ENCODE measurements around the gene FBLIM1. TPM values are rescaled to one million over a fixed set of nuclear protein-coding genes. Genes with fewer than 3 reads are reported as not detected.

Gene FBLIM1
- total RNA-seq, 1 experiment from 2014 or later, result 25.6 TPM

DNA sequence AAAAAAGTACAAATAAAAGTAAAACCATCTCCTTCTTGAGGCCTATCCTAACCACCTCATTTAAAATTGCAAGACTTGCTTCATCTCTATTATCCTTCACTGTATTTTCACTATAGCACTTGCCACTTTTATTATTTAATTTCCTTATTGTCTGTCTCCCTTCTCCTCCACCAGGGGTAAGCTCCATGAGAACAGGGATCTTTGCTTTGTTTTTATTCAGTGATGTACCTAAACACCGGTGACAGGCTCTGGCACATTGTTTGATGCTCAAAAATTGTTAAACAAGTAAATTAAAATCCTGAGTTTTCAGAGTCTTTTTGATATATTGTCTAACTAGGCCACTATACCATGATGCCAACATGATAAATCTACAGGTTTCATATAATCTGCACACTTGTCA is 71.7 kb downstream of the FBLIM1 start:
- no peak for TF ChIP-seq CTCF (IDR thresholded peaks at IDR 0.05; ENCODE audit: unreplicated experiment)
- DNase-seq, result no peak
- peaks cover 33% of the 10 kb centered on the region for H3K36me3 Mint-ChIP-seq (ENCODE audit: insufficient read depth, unreplicated experiment)
- peaks cover 21% of the 10 kb centered on the region for H3K4me1 Mint-ChIP-seq (ENCODE audit: low read depth, unreplicated experiment)
- no peak overlapping the region for H3K4me3 Mint-ChIP-seq (ENCODE audit: low read depth, unreplicated experiment)
- CTCF ChIA-PET, result no interaction called here
- H3K27ac Mint-ChIP-seq (ENCODE audit: unreplicated experiment), result peak overlapping the region; percentile 25
- no TSS peak for BruUV-seq (replicated peaks)
- no peaks in the 10 kb centered on the region for H3K9me3 Mint-ChIP-seq (ENCODE audit: low read depth, unreplicated experiment)
- no peaks in the 10 kb centered on the region for H3K27me3 Mint-ChIP-seq (ENCODE audit: unreplicated experiment)
- intact Hi-C loops (cut with micrococcal nuclease; ENCODE audit: unreplicated experiment), result no loop called here

GRCh38 chr1:15833069-15833679 is 74.6 kb downstream of the FBLIM1 start:
- DNase-seq, result peak; percentile 49
- Mint-ChIP-seq H3K27ac (ENCODE audit: unreplicated experiment) (peak overlapping the region; percentile 36), H3K27me3 (ENCODE audit: unreplicated experiment) (no peaks in the 10 kb centered on the region), H3K4me3 (ENCODE audit: low read depth, unreplicated experiment) (peak overlapping the region; percentile 81), H3K4me1 (ENCODE audit: low read depth, unreplicated experiment) (peaks cover 12% of the 10 kb centered on the region), H3K9me3 (ENCODE audit: low read depth, unreplicated experiment) (no peaks in the 10 kb centered on the region), H3K36me3 (ENCODE audit: insufficient read depth, unreplicated experiment) (peaks cover 52% of the 10 kb centered on the region)
- intact Hi-C loops (cut with micrococcal nuclease; ENCODE audit: unreplicated experiment), result loop anchor here (2.0 kb wide), 1 partner anchor 16 kb away; no protein-coding TSS in a partner anchor
- no peak for TF ChIP-seq CTCF (IDR thresholded peaks at IDR 0.05; ENCODE audit: unreplicated experiment)
- CTCF ChIA-PET, result interaction anchor here (0.6 to 1.9 kb wide), 9 partner anchors 9 to 427 kb away, joined by 3 to 8 read pairs (median 5); partner anchors contain the start of gene SPEN
- no TSS peak for BruUV-seq (replicated peaks)

- BruUV-seq (replicated peaks), result no TSS peak
- Mint-ChIP-seq H3K27ac (ENCODE audit: unreplicated experiment) (peak overlapping the region; percentile 71), H3K9me3 (ENCODE audit: low read depth, unreplicated experiment) (no peaks in the 10 kb centered on the region), H3K4me1 (ENCODE audit: low read depth, unreplicated experiment) (peaks cover 12% of the 10 kb centered on the region), H3K27me3 (ENCODE audit: unreplicated experiment) (no peaks in the 10 kb centered on the region), H3K36me3 (ENCODE audit: insufficient read depth, unreplicated experiment) (peaks cover 45% of the 10 kb centered on the region), H3K4me3 (ENCODE audit: low read depth, unreplicated experiment) (peak overlapping the region; percentile 81)
- intact Hi-C loops (cut with micrococcal nuclease; ENCODE audit: unreplicated experiment), result loop anchor here (2.0 kb wide), 1 partner anchor 17 kb away; no protein-coding TSS in a partner anchor
- no peak for TF ChIP-seq CTCF (IDR thresholded peaks at IDR 0.05; ENCODE audit: unreplicated experiment)
- no peak for DNase-seq
- CTCF ChIA-PET, result interaction anchor here (0.6 to 1.9 kb wide), 7 partner anchors 14 to 140 kb away, joined by 3 to 8 read pairs (median 5); partner anchors contain the start of gene SPEN
Measured at GRCh38 chr1:15833842-15834405, 75.3 kb downstream of the FBLIM1 start.

DNA sequence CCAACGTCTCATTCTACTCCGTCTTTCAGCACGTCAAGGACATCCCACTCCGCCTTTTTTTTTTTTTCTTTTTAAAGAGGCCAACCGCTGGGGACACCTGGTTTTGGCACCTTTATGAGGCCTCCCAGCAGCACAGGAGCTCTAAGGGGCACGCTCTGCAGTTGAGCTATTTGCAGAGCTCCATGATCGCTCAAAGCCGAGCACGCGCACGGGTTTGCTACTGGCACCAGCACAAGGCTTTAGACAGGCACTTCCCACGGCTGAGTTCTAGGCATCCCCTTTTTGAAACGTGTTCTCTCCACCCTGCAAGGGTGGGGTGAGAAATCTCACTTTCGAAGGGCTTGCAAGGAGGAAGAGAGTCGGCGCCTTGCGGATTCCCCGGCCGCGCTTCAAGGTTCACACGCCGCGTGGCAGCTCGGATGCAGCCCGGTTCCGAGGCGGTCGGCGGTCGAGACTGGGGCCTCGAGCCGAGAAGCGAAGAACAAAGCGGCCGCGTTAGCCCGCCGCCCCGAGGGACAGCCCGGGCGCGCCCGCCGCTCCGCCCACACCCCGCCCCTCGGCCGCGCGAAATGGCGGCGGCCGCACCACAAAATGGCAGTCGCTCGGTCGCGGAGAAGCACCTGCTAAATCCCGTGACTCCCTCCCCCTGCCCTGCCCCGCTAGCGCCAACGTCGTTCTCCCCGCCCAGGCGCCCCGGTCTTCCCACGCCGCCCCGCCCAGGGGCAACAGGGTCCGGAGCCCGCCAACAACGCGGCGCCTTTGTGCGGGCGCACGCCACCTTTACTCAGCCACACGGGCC is 76.0 kb downstream of the FBLIM1 start:
- TSS peak; percentile 73 for BruUV-seq (replicated peaks)
- no peak for TF ChIP-seq CTCF (IDR thresholded peaks at IDR 0.05; ENCODE audit: unreplicated experiment)
- intact Hi-C loops (cut with micrococcal nuclease; ENCODE audit: unreplicated experiment), result no loop called here
- DNase-seq, result peak; percentile 85
- Mint-ChIP-seq H3K36me3 (ENCODE audit: insufficient read depth, unreplicated experiment) (peaks cover 43% of the 10 kb centered on the region), H3K4me1 (ENCODE audit: low read depth, unreplicated experiment) (peaks cover 10% of the 10 kb centered on the region), H3K27me3 (ENCODE audit: unreplicated experiment) (no peaks in the 10 kb centered on the region), H3K9me3 (ENCODE audit: low read depth, unreplicated experiment) (no peaks in the 10 kb centered on the region), H3K4me3 (ENCODE audit: low read depth, unreplicated experiment) (peak overlapping the region; percentile 81), H3K27ac (ENCODE audit: unreplicated experiment) (peak overlapping the region; percentile 71)
- CTCF ChIA-PET, result interaction anchor here (0.6 to 1.9 kb wide), 5 partner anchors 13 to 140 kb away, joined by 3 to 6 read pairs (median 3); partner anchors contain the start of gene SPEN

All from Calu3 (cell line).